ENCODE measurements around the gene COCH. TPM values are rescaled to one million over a fixed set of nuclear protein-coding genes. Genes with fewer than 3 reads are reported as not detected.

COCH gene
- total RNA-seq (under 1 TPM; 0.55 to 0.70 TPM), polyA plus RNA-seq (ENCODE audit: insufficient read length in 6 of 6) (1 to 10 TPM; 1.3 to 2.0 (median 1.5) TPM)
- long read RNA-seq, donor 1, result 0 reads
- long read RNA-seq, donor 2, result 0 reads
- long read RNA-seq, donor 3, partial matches to known transcripts, result 7 of 7 reads
- long read RNA-seq, donor 3, other reads (novel, unspliced or antisense), result 0 of 7 reads
- long read RNA-seq, donor 4, partial matches to known transcripts, result 1 of 1 reads
- long read RNA-seq, donor 4, other reads (novel, unspliced or antisense), result 0 of 1 reads
- long read RNA-seq, donor 5, result 0 reads
- long read RNA-seq, donor 6, partial matches to known transcripts, result 0 of 1 reads
- long read RNA-seq, donor 6, other reads (novel, unspliced or antisense), result 0 of 1 reads
- long read RNA-seq, donor 7, partial matches to known transcripts, result 56 of 56 reads
- long read RNA-seq, donor 7, other reads (novel, unspliced or antisense), result 0 of 56 reads
- long read RNA-seq, donor 8, result 0 reads
- long read RNA-seq, donor 9, result 0 reads
- long read RNA-seq, donor 10, result 0 reads
- long read RNA-seq, donor 11, partial matches to known transcripts, result 21 of 23 reads
- long read RNA-seq, donor 11, other reads (novel, unspliced or antisense), result 0 of 23 reads
- long read RNA-seq, donor 12, partial matches to known transcripts, result 7 of 7 reads
- long read RNA-seq, donor 12, other reads (novel, unspliced or antisense), result 0 of 7 reads

GRCh38 chr14:30874120-30874998 is at the start of gene COCH:
COCH (plus strand) TSS chr14:30874559; CDS start chr14:30874939, 380 bp downstream.
- DNase-seq (peak in 2 of 4 donors; percentile 39 to 84), ATAC-seq (peak; percentile 80)
- peaks cover 10 to 18% of the 10 kb centered on the region in 2 donors for H3K4me1 ChIP-seq
- TF ChIP-seq CTCF (IDR thresholded peaks at IDR 0.05), result peak in 1 of 2 donors; percentile 27
- H3K9me3 ChIP-seq, result no peaks in the 10 kb centered on the region
- intact Hi-C loops (cut with DNase I), result no loop called here
- peaks cover 40 to 76% of the 10 kb centered on the region in 2 donors for H3K27me3 ChIP-seq
- H3K27ac ChIP-seq, result no peak within 1 kb of the TSS
- no peaks in the 10 kb centered on the region for H3K36me3 ChIP-seq
- peak within 1 kb of the TSS; percentile 28 to 48 for H3K4me3 ChIP-seq

DNA sequence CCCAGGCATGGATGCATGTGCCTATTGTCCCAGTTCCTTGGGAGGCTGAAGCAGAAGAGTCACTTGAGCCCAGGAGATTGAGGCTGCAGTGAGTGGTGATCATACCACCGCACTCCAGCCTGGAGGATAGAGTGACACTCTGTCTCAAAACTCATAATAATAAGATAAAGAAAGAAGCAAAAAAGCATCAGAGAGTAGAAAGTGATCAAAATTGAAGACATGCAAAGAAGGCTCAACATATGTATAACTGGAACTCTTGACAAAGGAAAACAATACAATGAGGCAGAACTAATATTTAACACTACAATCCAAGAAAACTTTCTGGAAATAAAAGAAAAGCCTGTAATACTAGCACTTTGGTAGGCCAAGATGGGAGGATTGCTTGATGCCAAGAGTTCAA is 48.3 kb upstream of the COCH start:
- H3K27ac ChIP-seq, result no peak overlapping the region
- no peak for TF ChIP-seq CTCF (IDR thresholded peaks at IDR 0.05)
- ATAC-seq, result no peak

DNA sequence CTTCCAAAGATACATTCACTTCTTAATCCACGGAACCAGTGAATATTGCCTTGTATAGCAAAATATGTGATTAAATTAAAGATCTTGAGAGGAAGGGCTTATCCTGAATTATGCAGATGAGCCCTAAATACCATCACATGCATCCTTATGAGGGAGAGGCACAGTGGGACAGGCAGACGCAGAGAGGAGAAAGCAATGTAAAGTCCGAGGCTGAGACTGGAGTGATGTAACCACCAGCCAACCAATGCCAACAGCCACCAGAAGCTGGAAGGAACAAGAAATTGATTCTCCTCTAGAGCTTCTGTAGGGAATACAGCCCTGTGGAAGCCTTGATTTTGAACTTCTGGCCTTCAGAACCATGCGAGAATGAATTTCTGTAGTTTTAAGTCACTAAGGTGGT is 44.5 kb upstream of the COCH start:
- H3K27ac ChIP-seq, result no peak overlapping the region
- H3K27me3 ChIP-seq, result no peaks in the 10 kb centered on the region
- H3K4me1 ChIP-seq, result no peaks in the 10 kb centered on the region
- intact Hi-C loops (cut with DNase I), result no loop called here
- TF ChIP-seq CTCF (IDR thresholded peaks at IDR 0.05), result no peak
- H3K4me3 ChIP-seq, result no peak overlapping the region
- no peak for ATAC-seq
- H3K36me3 ChIP-seq, result no peaks in the 10 kb centered on the region
- no peak for DNase-seq
- peaks cover 6 to 33% of the 10 kb centered on the region in 2 donors for H3K9me3 ChIP-seq

More for the DNA sequence above, 48.3 kb upstream of the COCH start:
- Histone ChIP-seq H3K4me3 (no peak overlapping the region), H3K27me3 (no peaks in the 10 kb centered on the region), H3K36me3 (no peaks in the 10 kb centered on the region), H3K9me3 (peaks cover 6 to 24% of the 10 kb centered on the region in 2 donors), H3K4me1 (no peaks in the 10 kb centered on the region)
- no peak for DNase-seq
- intact Hi-C loops (cut with DNase I), result no loop called here

- no peak for TF ChIP-seq CTCF (IDR thresholded peaks at IDR 0.05)
- Histone ChIP-seq H3K4me1 (no peaks in the 10 kb centered on the region), H3K36me3 (no peaks in the 10 kb centered on the region), H3K9me3 (peaks cover 0 to 15% of the 10 kb centered on the region in 2 donors), H3K27me3 (no peaks in the 10 kb centered on the region), H3K4me3 (no peak overlapping the region), H3K27ac (no peak overlapping the region)
- intact Hi-C loops (cut with DNase I), result no loop called here
- ATAC-seq (no peak), DNase-seq (no peak)
These were observed 40.0 kb upstream of the COCH start for GRCh38 chr14:30834353-30834752.
